Kidney (tissue), 14 donors: Measurements from ENCODE around the gene NFKB2. TPM values are rescaled to one million over a fixed set of nuclear protein-coding genes. Genes with fewer than 3 reads are reported as not detected.
A peak's percentile ranks its signal among the peaks of the same experiment; 100 is the strongest.

Experiments used
- DNase-seq, 5 donors: peaks; one replicate each; pipeline ENCODE4 v3.0.0-alpha.2; 2013 to 2020
- FAIRE-seq: peaks from 2 replicates; lab custom pipeline; 2012; peaks lifted over from hg19 to GRCh38; lab: Jason Lieb, UNC
- H3K27ac ChIP-seq, 2 donors: one replicate each; pipeline ENCODE4 v1.7.0; 2013; ENCODE audit warnings: low read depth in 2 of 2, low read length in 2 of 2, inconsistent platforms in 1 of 2
- H3K27me3 ChIP-seq: one replicate; pipeline ENCODE4 v1.7.1; 2013; ENCODE audit warnings: low read length, inconsistent platforms; ENCODE audit not compliant: control insufficient read depth, insufficient read depth
- H3K36me3 ChIP-seq, 3 donors: one replicate each; pipeline versions ENCODE4 v1.7.0 to v1.7.1; 2013; ENCODE audit warnings: low read length in 3 of 3, control low read depth in 1 of 3, inconsistent platforms in 1 of 3; ENCODE audit not compliant: insufficient read depth in 3 of 3, control insufficient read depth in 2 of 3
- H3K4me1 ChIP-seq, 3 donors: one replicate each; pipeline versions ENCODE4 v1.7.0 to v1.7.1; 2013; ENCODE audit warnings: low read length in 3 of 3, inconsistent platforms in 1 of 3, low read depth in 1 of 3; ENCODE audit not compliant: control insufficient read depth in 2 of 3, insufficient read depth in 2 of 3
- H3K4me3 ChIP-seq, 3 donors: one replicate each; pipeline versions ENCODE4 v1.7.0 to v1.8.1; 2013; ENCODE audit warnings: low read length in 3 of 3, control low read depth in 1 of 3, inconsistent platforms in 1 of 3
- H3K9ac ChIP-seq, 3 donors: one replicate each; pipeline versions ENCODE4 v1.7.0 to v1.7.1; 2013; ENCODE audit warnings: low read length in 3 of 3, control low read depth in 1 of 3, inconsistent platforms in 1 of 3
- H3K9me3 ChIP-seq, 3 donors: one replicate each; pipeline versions ENCODE4 v1.7.0 to v1.7.1; 2013; ENCODE audit warnings: low read length in 3 of 3, control low read depth in 1 of 3, inconsistent platforms in 1 of 3; ENCODE audit not compliant: control insufficient read depth in 2 of 3, insufficient read depth in 1 of 3
- intact Hi-C: fragments of 100-400 bp; cut with DNase I; formaldehyde crosslinking; loops from one replicate; pipeline ENCODE4 v1.11.1; 2022
- polyA plus RNA-seq: library from polyadenylated mRNA; stranded (reverse); fragments of 350-450 nt; fragmentation: Illumina TruSeq; extraction: RNeasy Lipid Tissue Mini Kit (QIAGEN cat#74804); gene quantifications from one replicate; pipeline ENCODE4 v1.2.3, GENCODE V29; 2014; ENCODE audit warnings: low read depth, low replicate concordance; ENCODE audit not compliant: insufficient read depth
- total RNA-seq: library from RNA; stranded (reverse); fragmentation: NEBNext Ultra II Directional; extraction: Animal tissue kit (Norgen Biotek cat#: 25700); gene quantifications from one replicate; pipeline ENCODE4 v1.2.1, GENCODE V29; 2021
- TF ChIP-seq, protein P1 (sequence below): IDR thresholded peaks from 3 replicates; pipeline ENCODE4 v1.5.1; 2012; ENCODE audit warnings: mild to moderate bottlenecking, moderate library complexity, borderline replicate concordance; ENCODE audit not compliant: insufficient read depth; ENCODE audit errors: extremely low read depth
- donor health status: control.
- donor health status: control.
- donor health status: control.
- donor health status: control.
- donor health status: control.
- donor health status: DM: yes; HTN: yes; CAD: no.
- donor health status: Normal renal cell carcinoma (clear cell type).

The NFKB2 gene
- total and polyA plus RNA-seq, 2 donors from 2014 or later = 14.0 to 62.7 TPM

- Histone ChIP-seq H3K9me3 (no peaks in the 10 kb centered on the region), H3K27ac (peak overlapping the region; percentile 87), H3K36me3 (no peaks in the 10 kb centered on the region), H3K4me3 (peak overlapping the region; percentile 75 to 84 (median 75)), H3K9ac (peak overlapping the region; percentile 40 to 73 (median 50)), H3K4me1 (peaks cover 0 to 15% (median 5%) of the 10 kb centered on the region in 3 donors), H3K27me3 (no peaks in the 10 kb centered on the region)
- DNase-seq (peak; percentile 87 to 93 (median 92)), FAIRE-seq (peak; percentile 49)
- intact Hi-C loops = no loop called here
- TF ChIP-seq, protein P1, sequence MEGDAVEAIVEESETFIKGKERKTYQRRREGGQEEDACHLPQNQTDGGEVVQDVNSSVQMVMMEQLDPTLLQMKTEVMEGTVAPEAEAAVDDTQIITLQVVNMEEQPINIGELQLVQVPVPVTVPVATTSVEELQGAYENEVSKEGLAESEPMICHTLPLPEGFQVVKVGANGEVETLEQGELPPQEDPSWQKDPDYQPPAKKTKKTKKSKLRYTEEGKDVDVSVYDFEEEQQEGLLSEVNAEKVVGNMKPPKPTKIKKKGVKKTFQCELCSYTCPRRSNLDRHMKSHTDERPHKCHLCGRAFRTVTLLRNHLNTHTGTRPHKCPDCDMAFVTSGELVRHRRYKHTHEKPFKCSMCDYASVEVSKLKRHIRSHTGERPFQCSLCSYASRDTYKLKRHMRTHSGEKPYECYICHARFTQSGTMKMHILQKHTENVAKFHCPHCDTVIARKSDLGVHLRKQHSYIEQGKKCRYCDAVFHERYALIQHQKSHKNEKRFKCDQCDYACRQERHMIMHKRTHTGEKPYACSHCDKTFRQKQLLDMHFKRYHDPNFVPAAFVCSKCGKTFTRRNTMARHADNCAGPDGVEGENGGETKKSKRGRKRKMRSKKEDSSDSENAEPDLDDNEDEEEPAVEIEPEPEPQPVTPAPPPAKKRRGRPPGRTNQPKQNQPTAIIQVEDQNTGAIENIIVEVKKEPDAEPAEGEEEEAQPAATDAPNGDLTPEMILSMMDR = no peak
Observed at GRCh38 chr10:102449321-102450123, 54.0 kb downstream of the NFKB2 start.

DNA sequence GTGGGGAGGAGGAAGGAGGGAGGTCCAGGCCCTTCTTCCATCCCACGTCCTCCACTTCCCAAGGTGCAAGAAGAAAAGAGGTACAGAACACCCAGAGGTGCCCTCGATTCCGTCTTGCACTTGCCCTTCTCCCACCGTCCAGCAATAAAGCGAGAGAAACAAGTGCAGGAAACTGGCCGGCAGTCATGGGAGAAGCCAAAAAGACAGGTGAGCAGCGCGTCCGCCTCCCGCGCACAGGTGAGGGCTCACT lies 54.5 kb downstream of the NFKB2 start:
- intact Hi-C loops = no loop called here
- Histone ChIP-seq H3K9me3 (no peaks in the 10 kb centered on the region), H3K27ac (peak overlapping the region; percentile 87), H3K4me1 (peaks cover 0 to 15% (median 5%) of the 10 kb centered on the region in 3 donors), H3K4me3 (peak overlapping the region; percentile 75 to 84 (median 75)), H3K9ac (peak overlapping the region; percentile 40 to 66 (median 50)), H3K36me3 (no peaks in the 10 kb centered on the region), H3K27me3 (no peaks in the 10 kb centered on the region)
- DNase-seq = no peak
- TF ChIP-seq, protein P1 = no peak
- no peak for FAIRE-seq

DNA sequence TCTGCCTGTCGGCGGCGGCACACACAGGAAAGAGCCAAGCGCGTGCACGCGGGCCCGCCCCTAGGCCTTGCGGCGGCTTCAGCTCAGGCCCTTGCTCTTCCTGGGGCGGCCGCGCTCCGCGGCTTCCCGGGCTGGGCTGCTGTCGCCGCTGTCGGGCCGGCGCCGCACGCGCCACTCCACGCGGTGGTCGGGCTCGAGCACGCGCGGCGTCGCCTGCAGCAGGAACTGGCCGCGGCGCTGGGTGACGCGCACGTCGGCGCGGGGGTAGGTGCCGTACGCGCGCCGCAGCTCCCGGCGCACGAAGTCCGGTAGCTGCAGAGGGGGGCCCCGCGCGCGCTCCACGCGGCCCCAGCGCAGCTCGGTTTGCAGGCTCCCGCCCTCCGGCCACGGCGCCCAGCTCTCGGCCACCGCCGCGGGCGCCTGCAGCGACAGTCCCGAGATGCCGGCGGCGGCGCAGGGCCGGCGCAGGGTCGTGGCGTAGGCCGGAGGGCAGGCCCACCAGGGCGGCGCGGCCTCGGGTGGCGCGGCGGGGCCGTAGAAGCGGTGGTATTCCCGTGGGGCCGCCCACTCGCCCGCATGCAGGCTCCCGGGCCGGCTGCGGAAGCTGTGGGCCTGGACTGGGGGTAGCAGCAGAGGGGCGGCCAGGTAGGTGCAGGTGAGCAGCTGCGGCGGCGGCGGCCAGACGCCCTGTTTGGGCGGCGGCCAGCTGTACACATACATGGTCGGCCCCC lies 55.0 kb downstream of the NFKB2 start:
- TF ChIP-seq, protein P1 = no peak
- H3K4me3 ChIP-seq = peak overlapping the region; percentile 75 to 84 (median 75)
- intact Hi-C loops = no loop called here
- no peaks in the 10 kb centered on the region for H3K9me3 ChIP-seq
- H3K27me3 ChIP-seq = no peaks in the 10 kb centered on the region
- H3K9ac ChIP-seq = peak overlapping the region; percentile 40 to 66 (median 50)
- no peaks in the 10 kb centered on the region for H3K36me3 ChIP-seq
- peak overlapping the region; percentile 87 for H3K27ac ChIP-seq
- DNase-seq = peak; percentile 88 to 96 (median 92)
- H3K4me1 ChIP-seq = peaks cover 0 to 15% (median 5%) of the 10 kb centered on the region in 3 donors
- FAIRE-seq = no peak
